H1 (cell line): ENCODE data around the gene DPF1. TPM values are rescaled to one million over a fixed set of nuclear protein-coding genes. Genes with fewer than 3 reads are reported as not detected.

Experiments
- CTCF ChIP-seq, 3 experiments: IDR thresholded peaks; 1 replicate in 2 of 3; 2 replicates in 1 of 3; pipeline versions ENCODE4 v1.5.1 to v1.6.1; 2011; ENCODE audit warnings: low read length in 3 of 3, mild to moderate bottlenecking in 3 of 3, inconsistent platforms in 2 of 3, low read depth in 1 of 3, moderate library complexity in 1 of 3; ENCODE audit not compliant: insufficient read depth in 1 of 3; ENCODE audit errors: control extremely low read depth in 1 of 3
- polyA plus RNA-seq, 7 experiments: library from polyadenylated mRNA; depleted of rRNA in 3 of 7; stranded (reverse) in 5 of 7; unstranded in 2 of 7; fragments of >200 nt in 5 of 7; fragments of 200-250 nt in 2 of 7; gene quantifications; 1 replicate in 5 of 7; 2 replicates in 1 of 7; 4 replicates in 1 of 7; pipeline versions ENCODE4 v1.2.1 to v1.2.3, GENCODE V29; 2011 to 2013; ENCODE audit warnings: missing spikeins in 2 of 7, mixed read lengths in 2 of 7
- total RNA-seq: library from RNA; stranded (reverse); fragmentation: NEBNext Ultra II Directional; extraction: Animal tissue kit (Norgen Biotek cat#: 25700); gene quantifications from 2 replicates; pipeline ENCODE4 v1.2.1, GENCODE V29; 2021

The DPF1 gene
- total and polyA plus RNA-seq, 2 of the 8 experiments (the other 6 are each of a cell fraction or from before 2014, with no cell fraction given): 12.9 to 15.6 TPM

GRCh38 chr19:38255383-38256014, 31.5 kb upstream of the DPF1 start (continued):
- 0 out of 4 replicates have a peak, but pooled peaks of 1 of the 3 experiments have one; percentile 6 for TF ChIP-seq CTCF (IDR thresholded peaks at IDR 0.05; ENCODE audit: control extremely low read depth in 1 of 3, insufficient read depth in 1 of 3, low read depth in 1 of 3, low read length in 3 of 3)
